ENCODE data around the gene SLC5A4.
"Not testable (repeated sequence)": the region's sequence is repeated elsewhere in the genome, so short reads cannot be mapped to it uniquely, and the experiment has no call there.

SLC5A4 gene

DNA sequence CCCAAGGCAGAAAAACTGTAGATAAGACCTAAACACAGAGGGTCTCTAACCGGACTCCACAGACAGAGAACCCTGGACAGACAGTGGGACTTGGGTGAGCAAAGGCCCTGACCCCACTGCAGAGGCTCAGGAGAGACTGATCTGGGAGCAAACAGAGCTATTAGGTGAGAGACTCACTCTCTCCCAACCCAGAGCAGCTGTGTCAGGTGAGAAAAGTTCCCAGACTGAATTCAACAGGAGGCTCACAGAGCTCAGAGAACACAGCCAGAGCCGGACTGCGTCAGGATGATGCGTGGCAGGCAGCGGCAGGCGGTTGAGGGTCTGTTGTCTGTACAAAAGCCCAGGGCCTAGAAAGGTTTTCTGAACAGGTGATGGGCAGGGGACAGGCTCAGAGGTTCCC lies 55.8 kb downstream of the SLC5A4 start:
- DNase-seq, result no peak

DNA sequence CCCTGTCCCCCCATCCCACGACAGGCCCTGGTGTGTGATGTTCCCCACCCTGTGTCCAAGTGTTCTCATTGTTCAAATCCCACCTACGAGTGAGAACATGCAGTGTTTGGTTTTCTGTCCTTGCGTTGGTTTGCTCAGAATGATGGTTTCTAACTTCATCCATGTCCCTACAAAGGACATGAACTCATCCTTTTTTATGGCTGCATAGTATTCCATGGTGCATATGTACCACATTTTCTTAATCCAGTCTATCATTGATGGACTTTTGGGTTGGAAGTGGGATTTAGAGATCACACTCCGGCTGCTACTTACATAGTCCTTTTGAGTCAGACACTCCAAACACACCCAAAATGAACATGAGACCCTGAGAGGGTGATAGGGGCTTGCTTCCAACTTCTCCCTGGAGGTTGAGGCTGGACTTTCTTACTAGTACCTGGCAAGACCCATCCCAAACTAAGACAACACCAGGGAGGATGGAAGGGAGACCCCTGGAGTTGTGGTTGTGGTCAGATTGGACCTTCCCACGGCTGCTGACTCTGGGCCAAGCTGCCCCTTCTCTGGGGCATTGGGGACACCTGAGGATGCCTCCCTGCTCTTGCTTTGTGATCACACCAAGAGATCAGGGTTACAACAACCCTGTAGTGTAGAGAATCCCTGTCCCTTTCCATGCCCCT lies 57.5 kb downstream of the SLC5A4 start:
- not testable (repeated sequence) for DNase-seq

DNA sequence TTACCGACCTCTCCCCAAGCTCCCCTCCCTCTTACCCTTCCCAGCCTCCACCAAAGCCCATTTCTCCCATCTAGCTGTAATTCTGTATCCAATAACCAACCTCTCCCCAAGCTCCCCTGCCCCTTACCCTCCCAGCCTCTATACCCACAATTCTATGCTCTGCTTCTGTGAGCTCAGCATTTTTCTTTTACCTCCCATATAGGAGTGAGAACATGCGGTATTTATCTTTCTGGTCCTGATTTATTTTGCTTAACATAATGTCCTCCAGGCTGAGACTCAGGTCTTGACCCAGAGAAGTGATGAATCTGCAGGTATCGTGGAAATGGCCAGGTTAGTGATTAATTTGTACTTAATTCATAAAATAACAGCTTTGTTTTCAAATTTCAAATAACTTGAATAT lies 59.2 kb downstream of the SLC5A4 start:
- not testable (repeated sequence) for DNase-seq

DNA sequence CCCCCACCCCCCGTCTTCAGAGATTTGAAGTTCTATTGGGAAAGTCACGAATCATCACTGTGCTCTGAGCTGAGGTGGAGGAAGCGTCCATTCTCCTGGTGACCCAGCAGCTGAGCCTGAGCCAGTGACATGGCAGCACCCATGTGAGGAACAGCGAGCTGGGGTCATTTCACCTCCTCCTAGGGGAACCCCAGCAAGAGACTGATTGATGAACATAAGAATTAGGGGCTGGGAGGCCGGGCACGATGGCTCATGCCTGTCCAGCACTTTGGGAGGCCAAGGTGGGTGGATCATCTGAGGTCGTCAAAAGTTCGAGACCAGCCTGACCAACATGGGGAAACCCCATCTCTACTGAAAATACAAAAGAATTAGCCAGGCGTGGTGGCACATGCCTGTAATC lies 61.8 kb downstream of the SLC5A4 start:
- not testable (repeated sequence) for DNase-seq

DNA sequence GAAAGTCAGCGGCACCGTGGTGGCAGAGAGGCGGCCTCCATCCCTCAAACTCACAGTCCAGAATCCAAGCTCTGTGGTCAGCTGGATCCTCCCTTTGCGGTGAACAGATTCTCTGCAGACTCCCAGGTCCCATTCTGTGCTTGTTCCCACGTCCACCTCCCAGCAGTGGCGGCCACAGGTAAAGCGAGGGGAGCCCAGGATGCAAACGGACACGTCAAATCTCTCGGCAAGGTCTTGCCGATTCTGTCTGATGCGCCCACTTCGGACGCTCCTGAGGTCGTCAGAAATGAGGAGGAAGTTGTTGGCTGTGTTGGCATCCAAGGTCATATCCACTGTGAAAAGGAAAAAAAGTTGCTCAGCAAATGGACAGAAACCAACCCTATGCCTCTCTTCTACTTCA lies 64.1 kb downstream of the SLC5A4 start:
- DNase-seq, result not testable (repeated sequence)

DNA sequence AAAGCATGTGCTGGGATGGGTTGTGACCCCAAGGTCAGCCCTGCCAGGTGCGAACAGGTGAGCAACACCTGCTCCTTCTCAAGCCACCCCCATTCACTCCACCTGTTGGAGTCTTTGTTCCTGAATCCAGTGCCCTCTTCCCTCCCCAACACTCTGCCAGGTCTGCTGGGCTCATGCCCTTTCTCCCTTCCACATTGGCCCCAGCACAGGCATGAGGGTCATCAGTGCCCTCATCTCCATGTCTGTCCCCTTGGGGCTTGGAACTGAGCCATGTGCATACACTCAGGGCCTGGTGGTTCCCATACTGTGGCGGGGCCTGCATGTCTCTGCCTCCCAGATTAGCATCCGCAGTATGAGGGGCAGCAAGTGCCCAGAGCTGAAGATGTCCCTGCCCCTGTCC lies 69.3 kb downstream of the SLC5A4 start:
- DNase-seq, result no peak

DNA sequence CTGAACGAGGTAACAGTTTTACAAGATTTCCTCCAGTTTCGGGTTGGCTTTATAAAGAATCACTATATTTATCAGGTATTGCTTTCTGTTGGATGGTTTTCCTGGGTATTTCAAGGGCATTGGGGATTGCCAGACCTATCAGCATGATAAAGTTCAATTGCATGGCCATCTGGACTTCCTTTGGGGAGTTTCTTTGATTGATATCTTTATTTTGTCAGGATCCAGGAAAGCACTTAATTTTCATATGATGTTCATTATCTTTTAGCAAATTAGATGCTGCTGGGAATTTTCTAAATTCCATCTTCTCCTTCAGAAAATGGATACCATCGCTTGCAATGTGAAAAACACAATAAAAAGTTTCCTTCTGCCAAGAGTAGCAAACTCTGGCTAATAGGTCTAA lies 71.5 kb downstream of the SLC5A4 start:
- no peak for DNase-seq

DNA sequence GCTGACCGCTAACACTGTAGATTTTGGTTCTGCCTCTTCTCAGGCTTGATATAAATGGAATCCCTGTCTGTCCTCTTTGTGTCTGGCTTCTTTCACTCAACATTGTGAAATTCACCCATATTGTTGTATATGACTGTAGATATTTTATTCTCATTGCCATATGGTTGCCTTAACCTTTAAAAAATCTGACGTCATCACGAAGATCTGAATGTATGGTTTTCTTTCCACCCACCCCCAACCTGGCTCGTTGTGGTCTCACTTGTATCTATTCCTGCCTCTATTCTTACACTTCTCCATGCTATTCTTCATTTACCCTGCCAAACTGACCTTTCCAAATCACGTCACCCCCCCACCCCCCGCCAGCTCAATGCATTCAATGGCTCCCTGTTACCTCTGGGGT lies 74.1 kb downstream of the SLC5A4 start:
- DNase-seq, result no peak

DNA sequence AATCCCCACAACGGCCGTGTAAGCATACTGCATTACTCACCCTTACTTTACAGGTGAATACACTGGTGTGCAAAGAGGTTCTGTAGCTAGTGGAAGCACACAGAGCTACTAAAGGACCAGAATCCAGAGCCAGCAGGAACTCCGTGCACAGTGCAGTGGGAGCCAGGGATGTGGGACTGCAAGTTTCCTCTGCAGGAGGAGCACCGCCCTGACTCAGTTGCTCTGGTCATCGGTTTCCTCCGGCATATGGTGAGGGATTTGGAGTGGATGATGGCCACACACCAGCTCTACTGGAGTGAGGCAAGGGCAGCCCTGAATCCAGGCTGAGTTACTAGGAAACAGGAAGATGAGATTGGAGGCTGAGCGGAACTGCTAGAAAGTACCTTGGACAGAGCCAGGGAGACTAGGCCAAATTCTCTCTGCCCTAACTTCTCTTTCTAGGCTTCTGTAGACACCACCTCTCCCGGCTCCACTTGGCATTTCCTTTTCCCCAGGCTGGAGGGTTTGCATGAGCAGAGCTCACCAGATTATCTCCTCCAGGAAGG lies 77.9 kb downstream of the SLC5A4 start:
- DNase-seq, result no peak

DNA sequence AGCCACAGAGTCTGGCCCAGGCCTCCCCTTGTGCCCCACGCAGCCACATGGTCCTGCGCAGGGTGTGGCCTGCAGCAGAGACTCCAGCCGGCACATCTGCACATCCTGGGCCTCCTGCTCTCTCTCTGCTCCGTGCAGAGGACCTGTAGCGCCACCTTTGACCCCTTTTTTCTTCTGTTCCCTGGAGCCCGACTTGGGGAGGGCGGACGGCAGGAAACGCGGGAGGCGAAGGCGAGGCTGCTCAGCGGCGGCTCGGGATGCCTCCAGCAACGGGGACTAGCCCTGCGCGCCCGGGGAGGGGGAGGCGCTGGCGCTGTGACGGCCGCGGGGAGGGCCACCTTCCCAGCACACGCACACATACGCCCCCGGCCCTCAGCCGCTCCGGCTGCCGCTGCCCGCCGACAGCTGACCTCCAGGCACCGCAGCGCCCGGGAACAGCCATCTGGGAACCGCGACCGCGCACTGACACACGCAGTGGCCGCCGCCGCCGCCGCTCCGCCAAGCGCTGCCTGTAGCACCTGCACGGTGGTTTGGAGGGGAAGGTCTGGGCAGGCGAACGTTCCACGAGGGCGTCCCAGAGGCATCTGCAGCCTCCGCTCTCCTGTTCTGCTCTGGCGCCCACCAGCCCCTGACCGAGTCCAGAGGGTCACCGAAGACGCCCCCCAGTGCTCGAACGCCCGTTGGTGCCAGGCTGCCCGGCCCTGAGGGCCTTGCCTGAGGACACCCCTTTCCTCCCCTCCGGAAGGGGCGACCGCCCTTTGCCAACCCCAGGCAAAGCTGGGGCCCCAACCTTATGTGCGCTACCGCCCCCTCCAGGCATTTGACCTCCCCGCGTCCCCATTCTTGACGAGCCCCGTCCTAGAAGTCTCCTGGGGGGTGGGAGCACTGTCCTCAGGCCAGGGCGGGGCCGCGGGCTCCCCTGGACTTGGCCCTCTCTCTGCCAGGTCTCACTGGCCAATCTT lies 79.2 kb downstream of the SLC5A4 start:
- DNase-seq, result no peak

DNA sequence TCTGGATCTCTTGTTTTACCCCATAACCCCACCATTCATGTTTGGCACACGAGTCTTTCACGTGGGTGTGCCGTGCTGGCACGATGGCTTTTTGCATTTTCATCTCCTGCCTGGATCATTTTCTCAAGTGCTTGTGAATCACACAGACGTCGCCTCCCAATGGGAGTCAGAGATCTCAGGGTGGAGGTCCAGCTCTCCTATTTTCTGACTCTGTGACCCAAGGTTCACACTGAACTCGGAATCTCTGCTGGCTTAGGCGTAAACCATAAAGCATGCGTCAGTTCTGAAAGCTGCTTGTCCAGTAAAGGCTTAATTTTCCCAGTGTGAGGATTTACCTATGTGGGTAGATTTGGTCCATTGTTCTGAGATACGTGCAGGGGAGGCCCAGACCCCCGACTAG lies 80.0 kb downstream of the SLC5A4 start:
- no peak for DNase-seq
